RCC 7860 (cell line): ENCODE measurements around the gene RTN4RL2.

Experiments
- DNase-seq: peaks from one replicate; pipeline ENCODE4 v3.0.0-alpha.2; 2015; ENCODE audit warnings: low spot score
- FAIRE-seq: peaks from 2 replicates; lab custom pipeline; 2012; peaks lifted over from hg19 to GRCh38; lab: Jason Lieb, UNC

Gene RTN4RL2

GRCh38 chr11:57516061-57516443 lies 55.7 kb downstream of the RTN4RL2 start:
- FAIRE-seq (no peak), DNase-seq (no peak)

DNA sequence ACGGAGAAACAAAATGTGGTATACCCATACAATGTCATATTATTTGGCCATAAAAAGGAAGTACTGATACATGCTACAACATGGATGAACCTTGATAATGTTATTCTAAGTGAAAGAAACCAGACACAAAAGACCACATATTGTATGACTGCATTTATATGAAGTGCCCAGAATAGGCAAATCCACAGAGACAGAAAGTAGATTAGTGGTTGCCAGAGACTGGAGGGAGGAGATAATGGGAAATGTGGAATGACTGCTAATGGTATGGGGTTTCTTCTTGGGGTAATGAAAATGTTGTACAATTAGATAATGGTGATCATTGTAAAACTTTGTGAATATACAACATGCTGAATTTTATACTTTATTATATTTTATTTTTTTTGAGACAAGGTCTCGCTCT lies 60.8 kb downstream of the RTN4RL2 start:
- FAIRE-seq (no peak), DNase-seq (no peak)

DNA sequence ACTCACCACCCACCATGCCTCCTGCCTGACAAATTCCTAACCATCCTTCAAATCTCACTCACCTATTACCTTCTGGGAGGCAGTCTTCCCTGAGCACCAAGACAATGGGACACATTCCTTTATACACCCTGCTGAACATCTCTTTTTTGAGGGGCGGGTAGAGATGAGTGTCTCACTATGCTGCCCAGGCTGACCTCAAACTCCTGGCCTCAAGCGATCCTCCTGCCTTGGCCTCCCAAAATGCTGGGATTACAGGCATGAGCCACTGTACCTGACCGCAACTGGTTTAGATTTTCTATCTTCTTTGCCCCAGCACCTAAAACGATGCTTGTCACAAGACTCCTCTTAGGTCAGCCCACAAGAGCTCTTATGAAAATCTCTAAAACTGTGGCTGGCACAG lies 63.1 kb downstream of the RTN4RL2 start:
- FAIRE-seq: no peak

More for the DNA sequence above, 63.1 kb downstream of the RTN4RL2 start:
- no peak for DNase-seq
